PFSK-1 (cell line): ENCODE measurements around the gene RPS6KL1.

Source experiments
- FOXP2 ChIP-seq: optimal IDR thresholded peaks from 2 replicates; pipeline ENCODE3; 2011; ENCODE audit warnings: borderline replicate concordance, control low read depth, inconsistent platforms; ENCODE audit not compliant: insufficient read depth; ENCODE audit errors: extremely low read length, extremely low read depth
- POLR2AphosphoS5 ChIP-seq: IDR thresholded peaks from 2 replicates; pipeline ENCODE4 v1.6.1; 2012; ENCODE audit warnings: low read depth, mild to moderate bottlenecking, control low read depth, low read length, moderate library complexity
- SIN3A ChIP-seq: IDR thresholded peaks from 2 replicates; pipeline ENCODE4 v1.6.1; 2012; ENCODE audit warnings: mild to moderate bottlenecking, low read length, moderate library complexity, borderline replicate concordance; ENCODE audit not compliant: insufficient read depth
- TAF1 ChIP-seq: IDR thresholded peaks from 2 replicates; pipeline ENCODE4 v1.6.1; 2012; ENCODE audit warnings: low read length, control low read depth, borderline replicate concordance; ENCODE audit not compliant: insufficient read depth
- TF ChIP-seq, protein P1 (sequence below), 2 experiments: IDR thresholded peaks; 2 replicates each; pipeline versions ENCODE4 v1.6.1 to v1.8.0; 2011 to 2012; ENCODE audit warnings: low read depth in 2 of 2, low read length in 2 of 2, control low read depth in 1 of 2, inconsistent platforms in 1 of 2, mild to moderate bottlenecking in 1 of 2, moderate library complexity in 1 of 2; ENCODE audit not compliant: insufficient read depth in 1 of 2

Gene RPS6KL1

DNA sequence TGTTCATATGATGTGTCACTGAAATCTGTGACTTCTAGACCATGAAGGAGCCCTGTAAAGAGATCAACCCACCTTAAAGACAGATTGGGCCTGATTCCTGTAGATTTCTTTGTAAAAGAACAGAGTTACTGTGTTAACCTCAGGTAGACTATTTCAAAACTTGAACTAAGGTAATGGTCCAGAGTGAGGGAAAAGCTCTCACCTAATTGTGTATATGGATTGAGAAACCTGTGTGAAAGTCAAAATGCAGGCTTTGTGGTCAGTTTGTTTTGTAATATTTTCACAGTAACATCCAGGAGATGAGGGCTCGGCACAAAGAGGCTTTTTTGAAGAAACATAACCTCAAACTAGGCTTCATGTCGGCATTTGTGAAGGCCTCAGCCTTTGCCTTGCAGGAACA lies 25.0 kb downstream of the RPS6KL1 start:
- TF ChIP-seq, protein P1, sequence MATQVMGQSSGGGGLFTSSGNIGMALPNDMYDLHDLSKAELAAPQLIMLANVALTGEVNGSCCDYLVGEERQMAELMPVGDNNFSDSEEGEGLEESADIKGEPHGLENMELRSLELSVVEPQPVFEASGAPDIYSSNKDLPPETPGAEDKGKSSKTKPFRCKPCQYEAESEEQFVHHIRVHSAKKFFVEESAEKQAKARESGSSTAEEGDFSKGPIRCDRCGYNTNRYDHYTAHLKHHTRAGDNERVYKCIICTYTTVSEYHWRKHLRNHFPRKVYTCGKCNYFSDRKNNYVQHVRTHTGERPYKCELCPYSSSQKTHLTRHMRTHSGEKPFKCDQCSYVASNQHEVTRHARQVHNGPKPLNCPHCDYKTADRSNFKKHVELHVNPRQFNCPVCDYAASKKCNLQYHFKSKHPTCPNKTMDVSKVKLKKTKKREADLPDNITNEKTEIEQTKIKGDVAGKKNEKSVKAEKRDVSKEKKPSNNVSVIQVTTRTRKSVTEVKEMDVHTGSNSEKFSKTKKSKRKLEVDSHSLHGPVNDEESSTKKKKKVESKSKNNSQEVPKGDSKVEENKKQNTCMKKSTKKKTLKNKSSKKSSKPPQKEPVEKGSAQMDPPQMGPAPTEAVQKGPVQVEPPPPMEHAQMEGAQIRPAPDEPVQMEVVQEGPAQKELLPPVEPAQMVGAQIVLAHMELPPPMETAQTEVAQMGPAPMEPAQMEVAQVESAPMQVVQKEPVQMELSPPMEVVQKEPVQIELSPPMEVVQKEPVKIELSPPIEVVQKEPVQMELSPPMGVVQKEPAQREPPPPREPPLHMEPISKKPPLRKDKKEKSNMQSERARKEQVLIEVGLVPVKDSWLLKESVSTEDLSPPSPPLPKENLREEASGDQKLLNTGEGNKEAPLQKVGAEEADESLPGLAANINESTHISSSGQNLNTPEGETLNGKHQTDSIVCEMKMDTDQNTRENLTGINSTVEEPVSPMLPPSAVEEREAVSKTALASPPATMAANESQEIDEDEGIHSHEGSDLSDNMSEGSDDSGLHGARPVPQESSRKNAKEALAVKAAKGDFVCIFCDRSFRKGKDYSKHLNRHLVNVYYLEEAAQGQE (IDR thresholded peaks at IDR 0.05; ENCODE audit: insufficient read depth in 1 of 2, low read depth in 2 of 2, low read length in 2 of 2), result no peak
- TF ChIP-seq POLR2AphosphoS5 (no peak), FOXP2 (no peak), TAF1 (no peak), SIN3A (no peak)

DNA sequence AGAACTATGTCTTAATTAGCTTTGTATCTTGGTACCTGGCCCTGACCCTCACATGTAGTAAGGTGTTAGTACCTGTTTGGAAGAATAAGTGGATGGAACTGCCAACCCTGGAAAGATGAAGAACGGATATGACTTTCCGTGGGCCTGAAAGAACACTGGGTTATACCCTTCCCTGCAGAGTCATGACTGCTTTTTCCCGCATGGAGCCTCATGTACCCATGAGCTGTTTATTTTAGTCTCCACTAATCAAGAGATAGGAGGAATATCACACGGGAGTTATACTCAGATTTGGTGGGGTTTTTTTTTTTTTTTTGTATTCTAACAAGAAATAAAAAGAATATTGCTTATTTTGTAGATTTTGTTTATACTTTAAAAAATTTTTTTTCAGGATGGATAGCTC lies 25.4 kb downstream of the RPS6KL1 start:
- no peak for TF ChIP-seq POLR2AphosphoS5

DNA sequence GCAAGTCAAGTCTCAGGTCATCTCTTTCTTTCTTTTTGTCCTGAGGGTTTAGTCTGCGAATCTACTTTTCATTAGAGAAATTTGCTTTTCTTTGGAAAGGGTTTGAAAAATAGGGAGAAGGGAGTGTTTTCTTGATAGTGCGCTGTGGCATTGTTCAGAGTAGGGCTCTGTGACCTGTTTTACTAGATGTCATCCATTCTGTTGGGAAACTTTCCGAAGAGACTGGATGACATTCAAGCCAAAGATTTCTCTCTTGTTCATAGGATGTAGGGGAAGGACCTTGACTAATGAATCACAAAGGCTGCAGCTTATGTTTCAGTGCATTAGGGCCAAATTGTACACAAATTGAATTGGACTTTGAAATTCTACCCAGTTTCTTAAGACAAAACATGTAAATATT lies 26.7 kb downstream of the RPS6KL1 start:
- TF ChIP-seq FOXP2 (no peak), POLR2AphosphoS5 (no peak), TAF1 (no peak), SIN3A (no peak)
- TF ChIP-seq, protein P1 (IDR thresholded peaks at IDR 0.05; ENCODE audit: insufficient read depth in 1 of 2, low read depth in 2 of 2, low read length in 2 of 2), result no peak

DNA sequence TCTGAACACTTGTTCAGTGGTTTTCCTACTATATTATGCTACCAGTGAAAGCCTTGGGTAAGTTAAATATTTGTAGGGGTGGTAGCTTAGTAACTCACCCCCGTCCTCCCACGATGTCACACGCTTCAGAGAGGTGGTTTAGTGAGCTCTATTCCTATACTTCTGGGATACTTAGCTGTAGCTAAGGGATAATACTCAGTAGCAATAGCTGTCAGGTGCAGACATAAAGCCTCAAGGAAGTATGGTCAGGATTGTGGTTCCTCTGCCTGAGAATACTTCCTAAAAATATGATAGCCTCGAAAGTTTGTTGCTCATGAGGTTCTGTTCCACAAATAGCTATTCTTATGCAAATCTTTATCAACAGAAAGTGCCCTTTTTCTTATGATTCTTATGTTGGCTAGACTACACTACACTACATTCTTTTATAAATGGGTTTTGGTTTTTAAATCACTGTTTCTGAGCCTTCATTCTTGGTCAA lies 29.4 kb downstream of the RPS6KL1 start:
- TF ChIP-seq TAF1 (no peak), FOXP2 (no peak), POLR2AphosphoS5 (no peak), SIN3A (no peak)
- TF ChIP-seq, protein P1 (IDR thresholded peaks at IDR 0.05; ENCODE audit: insufficient read depth in 1 of 2, low read depth in 2 of 2, low read length in 2 of 2), result no peak

DNA sequence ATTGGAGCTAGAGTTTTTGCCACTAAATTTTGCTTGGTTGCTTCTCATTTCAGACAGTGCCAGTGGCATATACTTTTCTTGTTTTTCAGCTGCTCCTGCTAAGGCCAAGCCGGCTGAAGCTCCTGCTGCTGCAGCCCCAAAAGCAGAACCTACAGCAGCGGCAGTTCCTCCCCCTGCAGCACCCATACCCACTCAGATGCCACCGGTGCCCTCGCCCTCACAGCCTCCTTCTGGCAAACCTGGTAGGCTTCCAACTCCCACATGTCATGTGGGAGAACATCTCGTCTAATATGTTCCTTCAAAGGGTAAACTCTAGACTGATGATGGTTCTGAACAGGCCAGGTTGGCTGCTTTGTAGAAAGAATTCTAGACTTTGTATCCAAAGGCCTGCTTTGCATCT lies 30.3 kb downstream of the RPS6KL1 start:
- TF ChIP-seq TAF1 (no peak), POLR2AphosphoS5 (no peak), SIN3A (no peak), FOXP2 (no peak)
- TF ChIP-seq, protein P1 (IDR thresholded peaks at IDR 0.05; ENCODE audit: insufficient read depth in 1 of 2, low read depth in 2 of 2, low read length in 2 of 2), result no peak
